HL-60 (cell line): ENCODE data around the gene DNALI1.

ENCODE experiments used
- CTCF ChIP-seq: IDR thresholded peaks from one replicate; pipeline ENCODE4 v1.5.1; 2011; ENCODE audit warnings: low read length, control low read depth, inconsistent platforms; ENCODE audit not compliant: insufficient read depth
- GABPA ChIP-seq: IDR thresholded peaks from 2 replicates; pipeline ENCODE4 v1.6.1; 2012; ENCODE audit warnings: low read depth
- POLR2AphosphoS5 ChIP-seq: IDR thresholded peaks from 2 replicates; pipeline ENCODE4 v1.6.1; 2012; ENCODE audit warnings: low read depth
- REST ChIP-seq: IDR thresholded peaks from 2 replicates; pipeline ENCODE4 v1.6.1; 2012; ENCODE audit warnings: low read depth; ENCODE audit not compliant: insufficient replicate concordance
- SPI1 ChIP-seq: IDR thresholded peaks from 2 replicates; pipeline ENCODE4 v1.6.1; 2012; ENCODE audit warnings: low read depth, mild to moderate bottlenecking, borderline replicate concordance

DNA sequence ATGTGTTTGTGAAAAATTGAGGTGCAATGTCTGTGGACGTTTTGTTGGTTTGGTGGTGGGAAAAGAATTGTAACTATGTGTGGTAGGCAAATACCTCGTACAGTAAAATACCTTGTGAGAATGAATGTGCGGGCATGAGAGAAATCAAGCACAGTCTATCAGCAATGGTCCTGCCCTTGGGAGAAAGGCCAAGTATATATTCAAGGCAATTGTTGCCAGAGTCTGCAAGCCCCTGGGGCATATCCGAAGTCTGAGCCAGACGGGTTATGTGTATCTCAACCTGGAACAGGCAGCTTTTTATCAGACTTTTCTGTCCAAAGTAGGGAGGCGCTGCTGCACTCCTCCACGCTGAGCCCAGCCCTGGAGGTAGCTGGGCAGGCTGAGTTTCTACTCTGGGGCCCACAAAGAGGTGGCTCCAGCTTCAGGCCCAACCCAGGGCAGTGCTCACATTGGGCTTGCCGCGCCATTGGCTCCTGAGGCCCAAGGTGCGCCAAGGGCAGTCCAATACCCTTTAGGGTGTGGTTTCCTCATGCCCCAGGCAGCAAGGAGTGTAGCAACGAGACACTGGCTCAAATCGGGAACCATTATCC lies 48.4 kb downstream of the DNALI1 start:
- TF ChIP-seq CTCF (no peak), GABPA (no peak), POLR2AphosphoS5 (no peak), REST (no peak), SPI1 (no peak)
